ENCODE data around the gene LYST.

LYST gene

DNA sequence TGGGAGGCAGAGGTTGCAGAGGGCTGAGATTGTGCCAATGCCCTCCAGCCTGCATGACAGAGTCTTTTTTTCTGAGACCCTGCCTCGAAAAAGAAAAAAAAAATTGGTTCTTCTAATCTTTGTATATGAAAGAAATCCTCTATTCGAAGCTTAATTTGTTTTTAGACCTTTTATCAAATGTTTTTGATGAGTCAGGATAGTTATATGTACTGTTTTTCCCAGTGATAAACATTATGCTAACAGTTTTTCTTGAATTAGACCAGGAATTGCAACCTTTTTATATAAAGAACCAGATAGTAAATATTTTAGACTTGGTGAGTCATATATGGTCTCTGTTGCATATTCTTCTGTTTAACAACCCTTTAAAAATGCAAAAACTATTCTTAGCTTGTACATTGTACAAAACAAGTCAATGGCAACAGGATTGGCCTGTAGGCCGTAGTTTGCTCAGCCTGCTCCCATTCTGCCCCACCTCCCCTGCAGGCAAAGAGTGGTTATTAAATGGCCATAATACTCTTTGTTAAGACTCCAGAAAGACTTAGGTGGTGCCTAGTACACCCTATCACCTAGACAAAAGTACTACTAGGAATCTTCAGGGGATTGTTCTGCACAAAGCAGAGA is 45.2 kb downstream of the LYST start:
- Histone ChIP-seq H3K9me2 (replicated peaks; ENCODE audit: insufficient read depth, low read length) (no peaks in the 10 kb centered on the region), H3K4me2 (ENCODE audit: low read depth, low read length) (no peak overlapping the region), H3K27me3 (replicated peaks; ENCODE audit: insufficient read depth, low read length) (no peaks in the 10 kb centered on the region), H3K9me3 (replicated peaks; ENCODE audit: insufficient read depth, low read length) (no peaks in the 10 kb centered on the region), H3K36me3 (replicated peaks; ENCODE audit: insufficient read depth, low read length) (no peaks in the 10 kb centered on the region), H3K27ac (ENCODE audit: low read length) (no peak overlapping the region), H4K20me1 (ENCODE audit: insufficient read depth, low read length) (no peaks in the 10 kb centered on the region), H3K79me2 (ENCODE audit: low read length) (no peaks in the 10 kb centered on the region), H3K4me1 (ENCODE audit: low read length) (no peaks in the 10 kb centered on the region), H3F3A (ENCODE audit: insufficient read depth, low read length) (no peaks in the 10 kb centered on the region), H2AFZ (ENCODE audit: low read length) (no peak overlapping the region), H3K4me3 (ENCODE audit: low read length) (no peak overlapping the region), H3K9ac (ENCODE audit: low read length) (no peak overlapping the region)
- no peak for DNase-seq
- TF ChIP-seq, protein P1, sequence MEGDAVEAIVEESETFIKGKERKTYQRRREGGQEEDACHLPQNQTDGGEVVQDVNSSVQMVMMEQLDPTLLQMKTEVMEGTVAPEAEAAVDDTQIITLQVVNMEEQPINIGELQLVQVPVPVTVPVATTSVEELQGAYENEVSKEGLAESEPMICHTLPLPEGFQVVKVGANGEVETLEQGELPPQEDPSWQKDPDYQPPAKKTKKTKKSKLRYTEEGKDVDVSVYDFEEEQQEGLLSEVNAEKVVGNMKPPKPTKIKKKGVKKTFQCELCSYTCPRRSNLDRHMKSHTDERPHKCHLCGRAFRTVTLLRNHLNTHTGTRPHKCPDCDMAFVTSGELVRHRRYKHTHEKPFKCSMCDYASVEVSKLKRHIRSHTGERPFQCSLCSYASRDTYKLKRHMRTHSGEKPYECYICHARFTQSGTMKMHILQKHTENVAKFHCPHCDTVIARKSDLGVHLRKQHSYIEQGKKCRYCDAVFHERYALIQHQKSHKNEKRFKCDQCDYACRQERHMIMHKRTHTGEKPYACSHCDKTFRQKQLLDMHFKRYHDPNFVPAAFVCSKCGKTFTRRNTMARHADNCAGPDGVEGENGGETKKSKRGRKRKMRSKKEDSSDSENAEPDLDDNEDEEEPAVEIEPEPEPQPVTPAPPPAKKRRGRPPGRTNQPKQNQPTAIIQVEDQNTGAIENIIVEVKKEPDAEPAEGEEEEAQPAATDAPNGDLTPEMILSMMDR (IDR thresholded peaks at IDR 0.05; ENCODE audit: low read length) = no peak
- no peak for TF ChIP-seq EZH2phosphoT487 (IDR thresholded peaks at IDR 0.05; ENCODE audit: low read length)
- no peak for TF ChIP-seq EZH2 (optimal IDR thresholded peaks at IDR 0.05; ENCODE audit: low read depth, low read length)

DNA sequence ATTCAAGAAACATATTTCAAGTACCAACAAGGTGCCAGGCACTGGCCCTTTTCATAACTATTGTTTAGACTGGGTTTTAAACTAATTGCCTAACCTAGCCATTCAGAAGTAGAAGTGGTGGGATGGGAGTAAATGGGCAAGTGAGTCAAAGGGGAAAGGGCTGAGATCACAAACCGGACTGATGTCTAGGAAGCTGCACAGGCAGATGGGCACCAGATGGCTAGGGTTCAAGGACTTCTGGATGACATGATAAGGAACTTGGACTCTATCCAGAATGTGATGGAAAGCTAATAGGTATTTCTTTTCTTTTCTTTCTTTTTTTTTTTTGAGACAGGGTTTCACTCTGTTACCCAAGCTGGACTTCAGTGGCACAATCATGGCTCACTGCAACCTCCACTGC is 46.6 kb downstream of the LYST start:
- Histone ChIP-seq H3F3A (ENCODE audit: insufficient read depth, low read length) (no peaks in the 10 kb centered on the region), H3K9me2 (replicated peaks; ENCODE audit: insufficient read depth, low read length) (no peaks in the 10 kb centered on the region), H3K79me2 (ENCODE audit: low read length) (no peaks in the 10 kb centered on the region), H3K27ac (ENCODE audit: low read length) (no peak overlapping the region), H3K27me3 (replicated peaks; ENCODE audit: insufficient read depth, low read length) (no peaks in the 10 kb centered on the region), H3K9me3 (replicated peaks; ENCODE audit: insufficient read depth, low read length) (no peaks in the 10 kb centered on the region), H4K20me1 (ENCODE audit: insufficient read depth, low read length) (no peaks in the 10 kb centered on the region), H3K4me2 (ENCODE audit: low read depth, low read length) (no peak overlapping the region), H3K36me3 (replicated peaks; ENCODE audit: insufficient read depth, low read length) (no peaks in the 10 kb centered on the region), H3K9ac (ENCODE audit: low read length) (no peak overlapping the region), H2AFZ (ENCODE audit: low read length) (no peak overlapping the region), H3K4me3 (ENCODE audit: low read length) (no peak overlapping the region), H3K4me1 (ENCODE audit: low read length) (no peaks in the 10 kb centered on the region)
- DNase-seq = no peak
- TF ChIP-seq EZH2 (optimal IDR thresholded peaks at IDR 0.05; ENCODE audit: low read depth, low read length) = no peak
- TF ChIP-seq, protein P1 (IDR thresholded peaks at IDR 0.05; ENCODE audit: low read length) = no peak
- TF ChIP-seq EZH2phosphoT487 (IDR thresholded peaks at IDR 0.05; ENCODE audit: low read length) = no peak

DNA sequence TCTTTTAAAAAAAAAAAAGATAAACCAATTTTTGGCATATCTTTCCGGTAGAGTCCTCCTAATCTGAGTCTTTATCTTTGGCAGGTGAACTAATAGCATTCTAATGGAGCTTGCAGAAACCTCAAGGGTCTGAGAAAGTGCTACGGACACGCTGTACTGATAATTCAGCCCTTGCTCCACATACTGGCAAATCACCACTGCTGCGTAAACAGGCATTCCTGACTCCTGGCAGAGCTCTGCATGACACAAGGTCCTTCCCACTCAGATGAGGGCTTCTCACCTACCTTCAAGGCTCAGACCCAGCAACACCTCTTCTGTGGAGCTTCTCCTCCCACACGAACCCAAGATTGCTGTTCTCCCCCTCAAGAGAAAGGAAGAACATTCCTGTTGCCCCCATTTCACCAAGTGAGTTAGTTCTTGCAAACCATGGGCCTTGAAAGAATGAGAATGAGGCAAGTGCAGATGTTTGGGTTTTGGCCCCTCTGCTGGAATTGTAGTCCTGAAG is 48.0 kb downstream of the LYST start:
- H2AFZ ChIP-seq (ENCODE audit: low read length) = no peak overlapping the region
- no peak overlapping the region for H3K4me3 ChIP-seq (ENCODE audit: low read length)
- no peak overlapping the region for H3K9ac ChIP-seq (ENCODE audit: low read length)
- no peak for DNase-seq
- no peaks in the 10 kb centered on the region for H3K27me3 ChIP-seq (replicated peaks; ENCODE audit: insufficient read depth, low read length)
- no peaks in the 10 kb centered on the region for H3K36me3 ChIP-seq (replicated peaks; ENCODE audit: insufficient read depth, low read length)
- H3F3A ChIP-seq (ENCODE audit: insufficient read depth, low read length) = no peaks in the 10 kb centered on the region
- H3K4me2 ChIP-seq (ENCODE audit: low read depth, low read length) = no peak overlapping the region
- no peaks in the 10 kb centered on the region for H4K20me1 ChIP-seq (ENCODE audit: insufficient read depth, low read length)
- TF ChIP-seq EZH2 (optimal IDR thresholded peaks at IDR 0.05; ENCODE audit: low read depth, low read length) (no peak), EZH2phosphoT487 (IDR thresholded peaks at IDR 0.05; ENCODE audit: low read length) (no peak)
- TF ChIP-seq, protein P1 (IDR thresholded peaks at IDR 0.05; ENCODE audit: low read length) = no peak
- no peak overlapping the region for H3K27ac ChIP-seq (ENCODE audit: low read length)
- H3K4me1 ChIP-seq (ENCODE audit: low read length) = no peaks in the 10 kb centered on the region
- no peaks in the 10 kb centered on the region for H3K9me2 ChIP-seq (replicated peaks; ENCODE audit: insufficient read depth, low read length)
- H3K79me2 ChIP-seq (ENCODE audit: low read length) = no peaks in the 10 kb centered on the region
- no peaks in the 10 kb centered on the region for H3K9me3 ChIP-seq (replicated peaks; ENCODE audit: insufficient read depth, low read length)

Data from MM.1S (cell line).